ENCODE measurements around the gene PGAM5. TPM values are rescaled to one million over a fixed set of nuclear protein-coding genes. Genes with fewer than 3 reads are reported as not detected.

PGAM5 gene
- total and polyA plus RNA-seq, 2 of the 13 experiments (the other 11 are each of a cell fraction or from before 2014, with no cell fraction given) = 18.0 to 77.9 TPM

GRCh38 chr12:132761032-132761920 lies 50.6 kb downstream of the PGAM5 start, which contains the start of gene ANKLE2 (continued):
- TF ChIP-seq MEIS2 (CRISPR knock-in tag; IDR thresholded peaks at IDR 0.05) (0 out of 2 replicates have a peak, but pooled peaks have one; percentile 36), ZNF563 (CRISPR knock-in tag; IDR thresholded peaks at IDR 0.05) (peak; percentile 51; the same call in 1 of the 2 replicates), ZNF879 (CRISPR knock-in tag; IDR thresholded peaks at IDR 0.05) (no peak), SALL1 (CRISPR knock-in tag; IDR thresholded peaks at IDR 0.05) (peak; percentile 11; the same call in 1 of the 2 replicates), ZNF574 (CRISPR knock-in tag; IDR thresholded peaks at IDR 0.05) (0 out of 2 replicates have a peak, but pooled peaks have one; percentile 17), CREB3 (CRISPR knock-in tag; IDR thresholded peaks at IDR 0.05) (no peak), ZNF670 (CRISPR knock-in tag; IDR thresholded peaks at IDR 0.05; ENCODE audit: borderline replicate concordance) (0 out of 2 replicates have a peak, but pooled peaks have one; percentile 35), ZNF335 (CRISPR knock-in tag; IDR thresholded peaks at IDR 0.05) (peak; percentile 92), ZNF773 (CRISPR knock-in tag; IDR thresholded peaks at IDR 0.05; ENCODE audit: borderline replicate concordance) (0 out of 2 replicates have a peak, but pooled peaks have one; percentile 54), ZFP36 (IDR thresholded peaks at IDR 0.05; ENCODE audit: borderline replicate concordance, low read depth, low read length, partially characterized antibody) (no peak), ZFP91 (CRISPR knock-in tag; IDR thresholded peaks at IDR 0.05; ENCODE audit: borderline replicate concordance) (0 out of 2 replicates have a peak, but pooled peaks have one; percentile 10), NFKB2 (CRISPR knock-in tag; IDR thresholded peaks at IDR 0.05; ENCODE audit: borderline replicate concordance) (peak; percentile 51; the same call in 1 of the 2 replicates), ZFY (CRISPR knock-in tag; IDR thresholded peaks at IDR 0.05) (peak; percentile 77), ZBTB46 (CRISPR knock-in tag; IDR thresholded peaks at IDR 0.05; ENCODE audit: borderline replicate concordance) (no peak)
